ENCODE results near the gene PTPRK. TPM values are rescaled to one million over a fixed set of nuclear protein-coding genes. Genes with fewer than 3 reads are reported as not detected.

The PTPRK gene
- total and polyA plus RNA-seq, 9 of the 15 experiments (the other 6 are each of a cell fraction or from before 2014, with no cell fraction given) = 0.04 to 0.51 TPM; not detected in 7

DNA sequence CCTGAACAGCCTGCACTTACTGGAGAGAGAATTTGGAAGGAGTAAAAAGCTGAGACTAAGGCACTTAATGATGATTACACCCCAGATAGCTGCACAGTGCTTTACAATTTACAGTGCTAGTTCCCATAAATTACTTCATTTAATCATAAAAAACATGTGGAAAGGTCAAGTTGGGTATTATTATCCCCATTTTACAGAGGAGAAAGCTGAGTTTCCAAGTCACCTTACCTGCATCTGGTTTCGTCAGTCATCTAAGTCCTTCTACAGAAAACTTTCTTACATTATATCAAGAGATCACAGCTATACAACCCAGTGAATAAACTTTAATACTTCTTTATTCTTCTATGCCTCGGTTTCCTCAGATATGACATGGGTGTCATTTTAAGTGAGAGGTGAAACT lies 3.3 kb downstream of the PTPRK start:
- H3K4me1 ChIP-seq (replicated peaks in 1 of 2; ENCODE audit: control insufficient read depth in 2 of 2, insufficient read depth in 2 of 2, low read length in 2 of 2) = peaks cover 0 to 6% of the 10 kb centered on the region in 2 experiments; a peak in 2 of 5 replicates
- in situ Hi-C loops (cut with MboI) (no loop called here), intact Hi-C loops (cut with micrococcal nuclease) (no loop called here)
- TF ChIP-seq ZNF76 (CRISPR knock-in tag; IDR thresholded peaks at IDR 0.05; ENCODE audit: borderline replicate concordance) = no peak
- TF ChIP-seq ARID2 (IDR thresholded peaks at IDR 0.05) = no peak
- no peak for TF ChIP-seq JUN (IDR thresholded peaks at IDR 0.05; ENCODE audit: borderline replicate concordance, low read depth, low read length)
- no peak for TF ChIP-seq JUN (CRISPR knock-in tag; IDR thresholded peaks at IDR 0.05; ENCODE audit: borderline replicate concordance)
- no peak for TF ChIP-seq LCOR (CRISPR knock-in tag; IDR thresholded peaks at IDR 0.05)
- no peak for TF ChIP-seq ZNF780A (CRISPR knock-in tag; IDR thresholded peaks at IDR 0.05)
- no peak for TF ChIP-seq ZNF347 (CRISPR knock-in tag; IDR thresholded peaks at IDR 0.05; ENCODE audit: low read depth)
- no peak for TF ChIP-seq CREB3L1 (IDR thresholded peaks at IDR 0.05; ENCODE audit: borderline replicate concordance, low read depth)
- no TSS peak for BruUV-seq (replicated peaks)
- 0% methylated on average over 2 of the region's 2 CpGs for WGBS (ENCODE audit: insufficient coverage, low coverage, missing lambda C conversion rate)
- no peak overlapping the region for H3K4me2 ChIP-seq (ENCODE audit: insufficient read depth, low read length)
- DNase-seq (ENCODE audit: extremely low read depth in 1 of 4, low spot score in 3 of 4) (no peak), FAIRE-seq (no peak), ATAC-seq (no peak)
- no peaks in the 10 kb centered on the region for H3K9me1 ChIP-seq (ENCODE audit: control insufficient read depth, insufficient read depth, low read length)
- H3K4me3 ChIP-seq = no peak overlapping the region
- H3K27me3 ChIP-seq (ENCODE audit: control insufficient read depth in 2 of 2, insufficient read depth in 2 of 2, low read length in 2 of 2) = no peaks in the 10 kb centered on the region
- H2AFZ ChIP-seq (ENCODE audit: low read depth, low read length) = no peak overlapping the region
- ChIA-PET CTCF (ENCODE audit: low intra/inter-chr PET ratio) (no interaction called here), POLR2A (no interaction called here)
- H3K36me3 ChIP-seq (ENCODE audit: control insufficient read depth, insufficient read depth, low read length) = no peaks in the 10 kb centered on the region
- no peaks in the 10 kb centered on the region for H3K9me3 ChIP-seq (replicated peaks; ENCODE audit: control insufficient read depth, insufficient read depth, low read depth, low read length)
- no peaks in the 10 kb centered on the region for H3K79me2 ChIP-seq (ENCODE audit: control insufficient read depth, insufficient read depth, low read length)
- no peak overlapping the region for H3K27ac ChIP-seq (ENCODE audit: extremely low read depth, low read depth, low read length)
- no peaks in the 10 kb centered on the region for H4K20me1 ChIP-seq (replicated peaks; ENCODE audit: control insufficient read depth, insufficient read depth, low read length)
- H3K9ac ChIP-seq (ENCODE audit: insufficient read depth in 1 of 2, low read depth in 2 of 2, low read length in 2 of 2) = no peak overlapping the region

Measured in K562 (cell line).